HuH-7 (cell line): Measurements from ENCODE around the gene PSAT1.

Experiments
- DNase-seq: peaks from one replicate; pipeline ENCODE4 v3.0.0; 2011; ENCODE audit warnings: low spot score

The PSAT1 gene

DNA sequence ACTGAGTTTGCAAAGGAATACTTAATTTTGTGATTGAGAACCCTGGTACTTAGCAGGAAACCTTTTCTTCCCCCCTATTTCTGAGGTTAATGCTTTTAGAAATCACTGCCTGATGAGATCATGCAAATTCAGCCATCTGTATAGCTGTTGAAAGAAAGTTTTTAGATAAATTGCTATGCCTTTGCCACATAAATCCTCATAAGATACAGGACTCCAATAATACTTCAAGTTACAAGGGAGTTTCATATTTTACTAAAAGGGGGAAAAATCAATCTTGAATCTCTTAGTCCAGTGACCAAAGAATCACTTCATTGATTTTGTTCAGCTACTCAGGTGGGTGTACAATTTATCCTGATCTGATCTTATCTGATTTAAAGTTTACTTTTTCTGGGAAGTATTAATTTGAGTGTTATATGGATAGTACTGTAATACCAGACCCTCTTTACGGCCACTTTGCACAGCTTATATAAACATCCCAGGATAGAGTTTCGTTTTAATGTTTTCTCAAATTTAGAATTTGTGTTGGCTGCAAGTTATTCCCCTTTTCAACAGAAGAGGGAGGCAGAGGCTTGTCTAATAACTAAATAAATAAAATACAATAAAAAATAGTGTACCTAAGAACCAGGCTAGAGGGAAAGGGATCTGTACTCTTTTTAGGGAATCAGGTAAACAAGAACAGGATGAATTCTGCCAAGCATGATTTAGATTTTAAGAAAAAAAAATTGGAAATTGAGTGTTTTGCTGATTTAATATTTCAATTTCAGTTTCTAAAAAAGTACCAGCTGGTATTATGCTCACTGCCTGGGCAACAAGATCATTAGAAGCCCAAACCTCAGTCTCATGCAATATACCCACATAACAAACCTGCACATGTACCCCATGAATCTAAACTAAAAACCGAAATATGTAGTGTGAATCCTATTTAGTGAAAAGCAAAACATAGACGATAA, 69.1 kb downstream of the PSAT1 start:
- DNase-seq: no peak

DNA sequence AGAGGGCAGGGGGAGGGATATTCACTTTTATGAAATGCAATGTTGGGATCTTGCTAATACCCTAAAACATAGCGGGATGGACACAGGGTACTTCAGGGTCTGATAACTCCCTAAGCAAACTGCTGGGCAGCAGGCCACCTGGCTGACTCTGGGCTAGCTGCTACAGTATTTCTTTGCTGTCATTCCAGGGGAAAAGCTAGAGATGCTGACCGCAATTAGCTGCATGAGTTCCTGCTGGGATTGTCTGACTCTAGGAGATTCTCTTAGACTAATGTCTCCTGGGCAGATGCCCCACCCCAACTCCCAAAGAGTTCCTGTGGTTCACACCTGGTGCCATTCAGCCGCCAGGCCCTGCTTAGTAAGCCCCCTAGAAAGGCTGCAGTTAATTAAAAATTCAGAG, 69.9 kb downstream of the PSAT1 start:
- DNase-seq: no peak

DNA sequence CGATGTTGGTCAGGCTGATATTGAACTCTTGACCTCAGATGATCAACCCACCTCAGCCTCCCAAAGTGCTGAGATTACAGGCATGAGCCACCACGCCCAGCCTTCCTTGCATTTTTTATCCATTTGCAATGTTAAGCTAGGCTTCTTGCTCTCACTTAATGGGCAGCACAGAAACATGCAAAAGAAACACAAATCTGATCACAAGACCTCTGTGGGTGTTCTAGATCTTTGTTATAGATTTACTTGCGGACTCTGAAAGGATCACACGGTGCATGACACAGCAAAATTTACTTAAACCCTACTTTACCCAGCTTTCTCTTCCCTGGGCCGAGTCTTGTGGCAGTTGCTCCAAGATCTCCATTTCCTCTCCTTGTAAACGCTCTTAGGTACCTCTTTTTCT, 71.3 kb downstream of the PSAT1 start:
- DNase-seq: no peak

DNA sequence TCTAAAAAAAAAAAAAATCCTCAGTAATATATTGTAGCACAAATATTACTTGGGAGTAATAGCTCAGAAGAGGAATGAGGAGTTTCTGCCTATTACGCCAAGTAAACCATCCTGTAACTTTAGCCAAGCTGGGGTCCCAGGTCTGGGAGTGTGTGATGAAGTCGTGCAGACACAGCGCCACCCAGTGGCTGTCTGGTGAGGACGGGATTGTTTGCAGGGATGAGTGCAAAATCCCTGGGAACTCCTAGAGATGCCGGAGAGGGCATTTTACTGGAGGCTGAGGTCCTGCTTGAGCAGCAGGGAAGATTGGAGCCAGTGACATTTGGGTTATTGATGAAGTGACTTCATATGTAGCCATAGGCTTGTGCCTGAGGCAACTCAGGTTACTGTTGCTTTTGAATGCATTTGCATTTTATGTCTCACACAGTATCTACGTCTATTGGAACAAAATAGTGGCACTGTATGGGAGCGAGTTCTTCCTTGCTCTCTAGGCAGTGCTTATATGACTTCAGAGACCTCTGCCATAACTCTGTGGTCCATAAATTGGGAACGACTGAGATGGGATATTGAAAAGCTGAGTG, 72.8 kb downstream of the PSAT1 start:
- DNase-seq: peak; percentile 81

DNA sequence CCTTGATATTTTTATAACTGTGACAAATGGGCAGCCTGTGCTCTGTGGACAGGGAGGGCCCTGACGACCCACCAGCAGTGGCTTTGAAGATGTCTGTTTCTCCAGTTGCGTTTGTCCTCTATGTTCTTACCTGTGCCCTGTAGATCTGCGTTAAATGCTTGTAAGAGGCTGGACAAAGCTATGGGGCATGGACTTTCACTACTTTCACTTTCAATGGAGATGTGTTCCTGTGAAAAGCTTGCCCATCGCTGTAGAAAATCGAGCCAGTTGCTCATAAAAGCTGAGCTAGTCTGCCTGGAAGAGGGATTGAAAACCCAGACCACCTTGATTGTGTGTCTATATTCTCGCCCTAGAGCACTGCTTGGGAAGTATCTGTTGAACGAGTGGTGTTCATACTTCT, 74.1 kb downstream of the PSAT1 start:
- no peak for DNase-seq

DNA sequence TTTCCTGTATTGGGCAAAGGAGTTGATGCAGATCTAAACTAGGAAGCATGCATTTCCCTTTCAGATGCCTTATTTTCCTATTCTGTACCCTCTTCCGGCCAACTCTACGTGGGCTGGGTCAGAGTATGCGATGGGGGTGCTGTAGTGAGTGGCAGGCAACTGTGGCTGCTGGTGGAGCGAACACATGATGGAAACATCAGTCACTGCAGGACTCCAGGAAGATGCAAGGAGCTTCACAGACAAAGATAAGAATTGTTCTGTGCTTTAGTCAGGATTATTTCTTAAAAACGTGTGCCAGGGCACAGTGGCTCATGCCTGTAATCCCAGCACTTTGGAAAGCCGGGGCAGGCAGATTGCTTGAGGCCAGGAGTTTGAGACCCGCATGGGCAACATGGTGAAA, 75.1 kb downstream of the PSAT1 start:
- DNase-seq: no peak
